ENCODE data around the gene HDAC7. TPM values are rescaled to one million over a fixed set of nuclear protein-coding genes. Genes with fewer than 3 reads are reported as not detected.

HDAC7 gene
- total RNA-seq, 2 donors from 2014 or later: 163 to 471 TPM

GRCh38 chr12:47804171-47804570 lies 15.5 kb downstream of the HDAC7 start:
- Mint-ChIP-seq H3K4me3 (peak overlapping the region; percentile 97), H3K27ac (peak overlapping the region; percentile 94), H3K4me1 (peaks cover 52% of the 10 kb centered on the region), H3K9me3 (no peaks in the 10 kb centered on the region), H3K36me3 (ENCODE audit: low read depth) (peaks cover 98% of the 10 kb centered on the region), H3K27me3 (no peaks in the 10 kb centered on the region)
- no peak for ATAC-seq (replicated peaks)

DNA sequence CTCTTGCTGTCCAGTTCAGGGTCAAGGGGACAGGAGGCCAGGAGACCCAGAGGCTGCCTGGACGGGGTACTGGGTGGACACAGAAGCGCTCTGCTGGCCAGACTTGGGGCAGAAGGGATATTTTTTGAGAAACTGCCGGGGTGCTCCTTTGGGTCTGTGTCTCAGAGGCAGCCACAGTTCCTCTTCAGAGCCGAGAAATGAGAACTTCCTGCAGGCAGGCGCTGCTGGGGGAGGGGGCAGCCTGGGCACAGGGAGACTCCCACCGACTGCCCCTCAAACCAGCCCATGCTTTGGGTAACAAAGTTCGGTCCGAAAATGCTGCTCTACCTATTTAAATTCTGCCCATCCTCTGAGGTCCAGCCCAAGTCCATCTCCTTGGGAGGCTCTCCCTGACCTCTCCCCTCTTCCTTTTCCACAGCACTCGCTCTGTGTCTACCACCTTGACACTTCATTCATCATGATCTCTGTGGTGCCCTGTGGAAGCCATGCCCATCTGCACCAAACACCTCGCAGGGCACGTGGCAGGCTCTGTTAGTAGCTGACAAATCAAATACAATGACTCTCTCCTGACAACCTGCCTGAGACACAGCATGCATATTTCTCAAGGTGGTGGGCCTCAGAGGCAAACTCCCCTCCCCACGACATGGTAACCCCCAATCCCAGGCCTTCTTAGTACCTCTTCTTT lies 16.4 kb downstream of the HDAC7 start:
- ATAC-seq (replicated peaks): no peak
- peaks cover 98% of the 10 kb centered on the region for H3K36me3 Mint-ChIP-seq (ENCODE audit: low read depth)
- peaks cover 44% of the 10 kb centered on the region for H3K4me1 Mint-ChIP-seq
- H3K27ac Mint-ChIP-seq: peak overlapping the region; percentile 94
- H3K27me3 Mint-ChIP-seq: no peaks in the 10 kb centered on the region
- H3K9me3 Mint-ChIP-seq: no peaks in the 10 kb centered on the region
- peak overlapping the region; percentile 97 for H3K4me3 Mint-ChIP-seq

DNA sequence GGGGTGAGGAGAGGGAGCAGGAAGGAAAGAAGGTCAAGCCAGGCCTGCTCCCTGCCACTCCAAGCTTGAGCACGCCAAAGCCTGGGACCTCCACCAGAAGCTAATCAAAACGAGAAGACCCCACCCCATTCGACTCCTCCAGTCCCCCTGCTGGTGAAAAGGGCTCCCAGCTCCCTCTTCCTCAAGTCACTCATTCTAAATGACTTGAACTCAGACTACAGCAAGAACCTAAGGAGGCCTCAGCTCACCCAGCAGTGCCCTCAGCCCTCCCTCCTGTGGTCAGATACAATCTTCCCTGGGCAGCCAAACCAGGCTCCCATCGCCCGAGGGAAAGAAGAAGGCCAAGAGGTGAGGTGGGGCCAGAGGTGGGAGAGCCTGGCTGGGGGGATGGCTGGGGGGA lies 17.4 kb downstream of the HDAC7 start:
- H3K36me3 Mint-ChIP-seq (ENCODE audit: low read depth): peaks cover 98% of the 10 kb centered on the region
- no peaks in the 10 kb centered on the region for H3K27me3 Mint-ChIP-seq
- H3K4me3 Mint-ChIP-seq: peak overlapping the region; percentile 97
- peak overlapping the region; percentile 94 for H3K27ac Mint-ChIP-seq
- no peaks in the 10 kb centered on the region for H3K9me3 Mint-ChIP-seq
- ATAC-seq (replicated peaks): no peak
- peaks cover 37% of the 10 kb centered on the region for H3K4me1 Mint-ChIP-seq

DNA sequence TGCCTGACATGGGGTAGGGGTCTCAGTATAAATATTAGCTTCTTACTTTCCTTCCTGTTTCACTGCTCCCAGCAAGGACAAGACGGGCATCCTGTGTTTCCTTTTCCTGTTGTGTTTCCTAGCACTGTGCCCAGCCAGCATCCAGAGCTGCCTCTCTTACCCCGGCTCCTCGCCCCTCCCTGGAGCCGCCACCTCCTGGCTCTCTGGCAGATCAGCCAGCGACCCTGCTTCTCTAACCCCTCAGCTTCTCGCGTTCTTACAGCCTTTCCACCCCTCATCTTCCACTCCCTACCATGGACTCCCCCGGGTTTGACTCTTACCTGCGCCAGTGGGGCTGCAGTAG lies 17.8 kb downstream of the HDAC7 start:
- Mint-ChIP-seq H3K9me3 (no peaks in the 10 kb centered on the region), H3K4me1 (peaks cover 32% of the 10 kb centered on the region), H3K4me3 (peak overlapping the region; percentile 97), H3K36me3 (ENCODE audit: low read depth) (peaks cover 98% of the 10 kb centered on the region), H3K27me3 (no peaks in the 10 kb centered on the region), H3K27ac (peak overlapping the region; percentile 94)
- ATAC-seq (replicated peaks): no peak

DNA sequence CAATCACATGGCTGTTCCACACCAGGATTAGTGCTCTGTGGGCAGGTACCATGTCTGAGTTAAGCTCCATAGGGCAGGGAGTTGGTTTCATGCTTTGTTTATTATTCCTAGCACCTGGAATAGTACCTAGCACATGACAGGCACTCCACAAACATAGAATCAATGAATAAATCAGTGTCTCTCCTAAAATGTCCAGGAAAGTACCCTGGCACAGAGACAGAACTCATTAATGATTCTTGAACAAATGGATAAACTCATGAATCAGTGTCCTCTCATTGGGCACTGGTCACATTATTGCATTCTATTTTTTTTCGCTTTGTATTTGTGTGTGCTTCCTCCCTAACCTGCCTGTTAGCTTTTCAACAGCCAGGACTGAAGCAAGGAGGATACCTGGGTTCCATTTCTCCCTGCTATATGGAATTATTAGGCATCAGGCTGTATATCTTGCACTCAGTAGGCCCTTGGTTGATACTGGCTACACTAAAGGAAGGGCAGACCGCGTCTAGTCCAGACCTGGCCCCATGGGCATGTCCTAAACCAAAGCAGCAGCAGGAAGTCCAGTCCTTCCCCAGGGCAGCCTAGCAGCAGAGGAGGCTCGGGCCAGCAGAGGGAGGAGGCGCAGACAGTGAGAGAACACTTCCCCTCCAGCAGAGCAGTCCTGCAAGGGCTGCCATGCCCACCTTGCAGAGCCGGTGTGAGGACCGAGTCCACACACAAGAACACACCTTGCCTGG lies 18.4 kb downstream of the HDAC7 start:
- peaks cover 31% of the 10 kb centered on the region for H3K4me1 Mint-ChIP-seq
- no peaks in the 10 kb centered on the region for H3K27me3 Mint-ChIP-seq
- peak overlapping the region; percentile 94 for H3K27ac Mint-ChIP-seq
- no peak for ATAC-seq (replicated peaks)
- no peaks in the 10 kb centered on the region for H3K9me3 Mint-ChIP-seq
- H3K4me3 Mint-ChIP-seq: peak overlapping the region; percentile 97
- peaks cover 98% of the 10 kb centered on the region for H3K36me3 Mint-ChIP-seq (ENCODE audit: low read depth)

- Mint-ChIP-seq H3K36me3 (ENCODE audit: low read depth) (peaks cover 98% of the 10 kb centered on the region), H3K9me3 (no peaks in the 10 kb centered on the region), H3K4me1 (peaks cover 29% of the 10 kb centered on the region), H3K27ac (peak overlapping the region; percentile 94), H3K27me3 (no peaks in the 10 kb centered on the region), H3K4me3 (no peak overlapping the region)
- ATAC-seq (replicated peaks): no peak
These were observed 19.1 kb downstream of the HDAC7 start for GRCh38 chr12:47800582-47800981.

GRCh38 chr12:47799357-47799955 lies 20.2 kb downstream of the HDAC7 start:
- no peaks in the 10 kb centered on the region for H3K27me3 Mint-ChIP-seq
- H3K9me3 Mint-ChIP-seq: no peaks in the 10 kb centered on the region
- no peak for ATAC-seq (replicated peaks)
- H3K4me1 Mint-ChIP-seq: peaks cover 18% of the 10 kb centered on the region
- peak overlapping the region; percentile 52 for H3K27ac Mint-ChIP-seq
- peaks cover 98% of the 10 kb centered on the region for H3K36me3 Mint-ChIP-seq (ENCODE audit: low read depth)
- H3K4me3 Mint-ChIP-seq: no peak overlapping the region

DNA sequence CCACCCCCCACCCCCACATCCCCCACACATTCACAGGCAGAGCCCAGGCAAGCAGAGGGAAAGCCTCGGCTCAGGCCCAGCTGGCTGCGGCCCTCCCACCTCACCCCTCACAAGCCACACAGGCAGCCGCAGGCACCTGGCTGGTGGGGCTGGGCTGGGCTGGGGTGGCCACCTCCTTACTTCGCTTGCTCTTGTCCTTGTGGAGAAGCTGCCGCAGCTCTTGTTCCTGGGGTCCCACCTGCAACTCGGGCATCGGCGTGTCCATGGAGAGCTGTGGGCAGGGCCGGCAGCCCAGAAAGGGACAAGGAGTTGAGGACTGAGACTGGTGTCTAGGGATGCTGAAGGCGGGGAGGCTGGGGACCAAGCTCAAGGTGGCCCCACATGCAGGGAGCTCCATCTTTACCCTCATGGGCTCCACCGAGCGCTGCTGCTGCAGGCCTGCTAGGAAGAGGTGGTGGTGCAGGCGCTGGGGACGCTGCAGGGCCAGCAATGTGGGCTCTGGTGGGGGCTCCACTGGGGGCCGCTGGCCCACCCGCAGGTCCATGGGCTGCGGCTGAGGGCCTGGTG lies 21.2 kb downstream of the HDAC7 start:
- H3K4me1 Mint-ChIP-seq: peaks cover 13% of the 10 kb centered on the region
- peaks cover 98% of the 10 kb centered on the region for H3K36me3 Mint-ChIP-seq (ENCODE audit: low read depth)
- no peaks in the 10 kb centered on the region for H3K9me3 Mint-ChIP-seq
- no peak overlapping the region for H3K27ac Mint-ChIP-seq
- no peaks in the 10 kb centered on the region for H3K27me3 Mint-ChIP-seq
- no peak for ATAC-seq (replicated peaks)
- no peak overlapping the region for H3K4me3 Mint-ChIP-seq

DNA sequence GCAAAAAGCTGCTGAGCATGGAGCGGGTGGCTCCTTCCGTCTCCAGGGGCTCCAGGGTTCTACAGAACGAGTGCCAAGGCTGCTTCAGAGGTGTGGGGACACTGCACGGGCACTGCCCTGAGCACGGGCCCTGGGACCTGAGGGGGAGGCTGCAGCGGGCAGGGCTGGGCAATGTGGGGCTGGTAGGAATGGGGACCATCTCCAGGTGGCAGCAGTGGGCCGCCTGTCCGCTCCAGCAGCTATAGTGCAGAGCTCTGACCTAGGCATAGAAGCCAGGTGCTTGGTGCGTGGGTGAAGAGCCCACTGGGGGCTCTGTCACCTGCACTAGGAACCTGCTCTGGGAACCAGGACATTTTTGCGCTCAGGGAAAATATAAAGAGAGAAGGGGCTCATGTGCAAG lies 22.3 kb downstream of the HDAC7 start:
- Mint-ChIP-seq H3K27ac (peak overlapping the region; percentile 59), H3K36me3 (ENCODE audit: low read depth) (peaks cover 98% of the 10 kb centered on the region), H3K27me3 (no peaks in the 10 kb centered on the region), H3K4me1 (peaks cover 10% of the 10 kb centered on the region), H3K9me3 (no peaks in the 10 kb centered on the region), H3K4me3 (no peak overlapping the region)
- ATAC-seq (replicated peaks): no peak

DNA sequence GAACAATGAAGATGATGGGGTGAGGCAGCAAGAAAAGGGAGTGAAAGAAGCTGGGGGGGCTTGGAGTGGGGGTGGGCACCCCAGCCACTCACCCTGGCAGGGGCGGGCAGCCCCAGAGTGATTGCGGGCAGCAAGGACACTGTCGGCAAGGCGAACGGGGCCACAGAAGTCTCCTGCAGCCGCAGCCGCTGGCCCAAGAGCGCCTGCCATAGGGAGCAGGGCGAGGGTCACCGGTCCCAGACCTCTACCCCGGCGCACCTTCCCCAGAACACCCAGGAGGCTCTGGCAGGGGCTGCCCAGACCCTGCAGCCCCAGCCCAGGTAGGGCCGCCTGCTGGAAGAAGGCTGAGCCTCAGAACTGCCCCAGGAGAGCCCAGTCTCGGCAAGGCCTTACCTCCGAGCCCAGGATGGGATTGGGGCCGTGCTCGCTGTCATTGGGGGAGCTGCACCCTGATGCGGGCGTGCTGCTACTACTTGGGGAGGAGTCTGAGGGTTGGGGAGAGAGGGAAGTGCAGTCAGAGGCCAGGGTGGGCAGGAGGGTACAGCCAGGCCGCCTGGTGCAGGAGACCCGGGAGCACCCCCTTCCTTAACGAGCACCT lies 23.8 kb downstream of the HDAC7 start:
- Mint-ChIP-seq H3K27ac (no peak overlapping the region), H3K27me3 (no peaks in the 10 kb centered on the region), H3K4me1 (peaks cover 2% of the 10 kb centered on the region)

DNA sequence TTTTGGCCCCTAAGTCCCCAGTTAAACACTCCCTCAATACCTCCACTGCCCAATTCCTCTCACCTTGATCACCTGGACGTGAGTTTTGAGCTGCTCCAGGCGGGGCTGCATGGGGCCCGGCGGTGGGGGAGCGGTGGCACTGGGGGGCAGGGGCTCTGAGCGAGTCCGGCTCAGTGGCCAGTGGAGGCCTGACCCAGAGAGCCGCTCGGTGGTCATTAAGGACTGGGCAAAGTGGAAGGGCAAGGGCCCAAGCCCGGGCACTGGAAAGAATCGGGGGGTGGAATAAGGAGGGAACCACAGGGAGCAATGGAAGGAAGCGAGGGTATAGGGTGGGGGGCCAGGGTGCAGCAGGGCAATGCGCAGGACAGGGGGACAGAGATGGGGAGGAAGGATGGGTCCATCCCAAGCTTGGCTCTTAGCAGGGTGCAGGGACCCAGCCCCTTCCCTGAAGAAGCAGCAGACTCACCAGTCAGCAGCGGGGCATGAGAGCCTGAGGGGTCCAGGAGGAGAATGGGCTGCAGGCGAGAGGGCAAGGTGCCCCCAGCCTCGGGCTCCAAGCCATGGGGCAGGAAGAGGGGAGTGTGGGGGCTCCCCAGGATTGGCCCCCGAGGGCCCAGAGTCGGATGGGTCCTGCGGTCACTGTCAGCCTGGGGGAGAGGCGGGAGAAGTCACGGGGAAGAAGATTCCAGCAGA lies 24.4 kb downstream of the HDAC7 start:
- Mint-ChIP-seq H3K36me3 (ENCODE audit: low read depth) (peaks cover 100% of the 10 kb centered on the region), H3K27me3 (no peaks in the 10 kb centered on the region), H3K4me3 (no peak overlapping the region), H3K27ac (peak overlapping the region; percentile 66), H3K4me1 (no peaks in the 10 kb centered on the region), H3K9me3 (no peaks in the 10 kb centered on the region)
- ATAC-seq (replicated peaks): no peak

More for the DNA sequence above, 23.8 kb downstream of the HDAC7 start:
- ATAC-seq (replicated peaks): no peak
- Mint-ChIP-seq H3K4me3 (no peak overlapping the region), H3K9me3 (no peaks in the 10 kb centered on the region), H3K36me3 (ENCODE audit: low read depth) (peaks cover 98% of the 10 kb centered on the region)

GRCh38 chr12:47794679-47795078 lies 25.0 kb downstream of the HDAC7 start:
- Mint-ChIP-seq H3K9me3 (no peaks in the 10 kb centered on the region), H3K27ac (peak overlapping the region; percentile 66), H3K27me3 (no peaks in the 10 kb centered on the region), H3K36me3 (ENCODE audit: low read depth) (peaks cover 99% of the 10 kb centered on the region), H3K4me1 (no peaks in the 10 kb centered on the region), H3K4me3 (no peak overlapping the region)
- no peak for ATAC-seq (replicated peaks)

DNA sequence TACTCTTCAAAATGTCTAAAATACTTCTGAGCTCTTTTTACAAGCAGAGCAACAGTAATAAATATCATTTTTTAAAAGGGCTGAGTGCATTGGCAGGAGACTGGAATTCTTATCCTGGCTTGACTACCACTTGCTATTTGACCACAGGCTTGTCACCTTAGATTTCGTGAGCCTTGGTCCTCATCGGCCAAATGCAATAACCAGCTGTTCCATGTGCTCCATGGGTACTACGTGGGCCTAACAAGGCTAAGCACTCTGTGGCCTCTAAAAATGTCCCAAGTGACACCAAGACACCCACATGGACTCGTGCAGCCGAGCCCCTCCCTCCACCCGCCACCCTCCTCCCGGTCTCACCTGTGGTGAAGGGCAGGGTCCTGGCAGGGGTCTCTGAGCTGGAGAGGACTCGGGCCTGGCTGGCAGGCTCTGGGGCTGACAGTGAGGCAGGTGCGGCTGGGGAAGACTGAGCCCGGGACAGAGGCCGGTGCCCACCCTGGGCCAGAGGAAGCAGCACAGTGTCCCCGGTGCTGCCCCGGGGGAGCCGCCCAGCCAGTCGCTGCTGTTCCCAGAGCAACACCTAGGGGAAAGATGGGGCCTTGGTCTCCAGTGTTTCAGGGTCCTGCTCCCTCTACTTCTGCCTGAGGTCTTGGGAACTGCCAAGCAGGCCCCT lies 26.6 kb downstream of the HDAC7 start:
- Mint-ChIP-seq H3K4me1 (no peaks in the 10 kb centered on the region), H3K27ac (peak overlapping the region; percentile 68), H3K4me3 (no peak overlapping the region), H3K9me3 (no peaks in the 10 kb centered on the region), H3K27me3 (no peaks in the 10 kb centered on the region), H3K36me3 (ENCODE audit: low read depth) (peaks cover 99% of the 10 kb centered on the region)
- ATAC-seq (replicated peaks): no peak
